IPS-20b (cell line): Measurements from ENCODE around the gene API5.

Experiments
- H3K27ac ChIP-seq: one replicate; pipeline ENCODE4 v1.5.1; 2013; ENCODE audit warnings: low read length
- H3K27me3 ChIP-seq: 2 replicates; pipeline ENCODE4 v1.6.1; 2013; ENCODE audit warnings: mild to moderate bottlenecking, low read length, inconsistent platforms; ENCODE audit not compliant: insufficient read depth
- H3K36me3 ChIP-seq: 2 replicates; pipeline ENCODE4 v1.6.1; 2013; ENCODE audit warnings: low read depth, mild to moderate bottlenecking, inconsistent platforms, low read length, moderate library complexity; ENCODE audit not compliant: insufficient read depth
- H3K4me1 ChIP-seq: 2 replicates; pipeline ENCODE4 v1.6.1; 2013; ENCODE audit warnings: mild to moderate bottlenecking, control low read depth, inconsistent platforms, low read length, moderate library complexity; ENCODE audit not compliant: insufficient read depth
- H3K4me3 ChIP-seq: 2 replicates; pipeline ENCODE4 v1.5.1; 2013; ENCODE audit warnings: mild to moderate bottlenecking, low read length, inconsistent platforms
- H3K9ac ChIP-seq: 2 replicates; pipeline ENCODE4 v1.6.1; 2013; ENCODE audit warnings: low read depth, mild to moderate bottlenecking, inconsistent platforms, low read length, moderate library complexity
- H3K9me3 ChIP-seq: 2 replicates; pipeline ENCODE4 v1.6.1; 2013; ENCODE audit warnings: mild to moderate bottlenecking, low read depth, low read length, inconsistent platforms; ENCODE audit not compliant: insufficient read depth

The API5 gene

GRCh38 chr11:43311791-43312607, at the start of gene API5:
Gene API5, plus strand, starts transcription at chr11:43311996. Its CDS starts 132 bp downstream, at chr11:43312128.
- Histone ChIP-seq H3K4me1 (peaks cover 4% of the 10 kb centered on the region; the same call in 1 of the 2 replicates), H3K36me3 (peaks cover 6% of the 10 kb centered on the region; the same call in 1 of the 2 replicates), H3K9ac (peak within 1 kb of the TSS; percentile 99), H3K27me3 (no peaks in the 10 kb centered on the region), H3K27ac (no peak within 1 kb of the TSS), H3K4me3 (peak within 1 kb of the TSS; percentile 100), H3K9me3 (no peaks in the 10 kb centered on the region)

GRCh38 chr11:43267856-43268580, 43.8 kb upstream of the API5 start:
- Histone ChIP-seq H3K4me1 (no peaks in the 10 kb centered on the region; the same call in 1 of the 2 replicates), H3K9me3 (no peaks in the 10 kb centered on the region), H3K9ac (no peak overlapping the region), H3K27ac (no peak overlapping the region), H3K4me3 (no peak overlapping the region), H3K36me3 (no peaks in the 10 kb centered on the region), H3K27me3 (no peaks in the 10 kb centered on the region)

GRCh38 chr11:43268786-43269185, 43.0 kb upstream of the API5 start:
- H3K36me3 ChIP-seq, result no peaks in the 10 kb centered on the region
- H3K27ac ChIP-seq, result no peak overlapping the region
- no peaks in the 10 kb centered on the region; the same call in 1 of the 2 replicates for H3K4me1 ChIP-seq
- H3K4me3 ChIP-seq, result peak overlapping the region; percentile 3; the same call in 1 of the 2 replicates
- no peak overlapping the region for H3K9ac ChIP-seq
- H3K9me3 ChIP-seq, result peaks cover 3% of the 10 kb centered on the region; the same call in 1 of the 2 replicates
- H3K27me3 ChIP-seq, result no peaks in the 10 kb centered on the region

- no peak overlapping the region for H3K27ac ChIP-seq
- peak overlapping the region; percentile 3; the same call in 1 of the 2 replicates for H3K4me3 ChIP-seq
- H3K9me3 ChIP-seq, result peaks cover 5% of the 10 kb centered on the region; the same call in 1 of the 2 replicates
- H3K27me3 ChIP-seq, result no peaks in the 10 kb centered on the region
- H3K36me3 ChIP-seq, result no peaks in the 10 kb centered on the region
- H3K4me1 ChIP-seq, result no peaks in the 10 kb centered on the region; the same call in 1 of the 2 replicates
- no peak overlapping the region for H3K9ac ChIP-seq
These were observed 42.4 kb upstream of the API5 start for GRCh38 chr11:43269254-43269918.

- Histone ChIP-seq H3K9ac (no peak overlapping the region), H3K4me1 (no peaks in the 10 kb centered on the region; the same call in 1 of the 2 replicates), H3K9me3 (peaks cover 10% of the 10 kb centered on the region), H3K27ac (no peak overlapping the region), H3K36me3 (no peaks in the 10 kb centered on the region), H3K4me3 (no peak overlapping the region), H3K27me3 (no peaks in the 10 kb centered on the region)
These were observed 41.3 kb upstream of the API5 start for GRCh38 chr11:43270468-43270867.

GRCh38 chr11:43278193-43278956, 33.4 kb upstream of the API5 start:
- H3K9ac ChIP-seq, result no peak overlapping the region
- H3K4me3 ChIP-seq, result no peak overlapping the region
- peaks cover 5% of the 10 kb centered on the region; the same call in 1 of the 2 replicates for H3K4me1 ChIP-seq
- H3K36me3 ChIP-seq, result no peaks in the 10 kb centered on the region
- no peak overlapping the region for H3K27ac ChIP-seq
- H3K9me3 ChIP-seq, result peaks cover 17% of the 10 kb centered on the region
- no peaks in the 10 kb centered on the region for H3K27me3 ChIP-seq

- Histone ChIP-seq H3K4me1 (peaks cover 5% of the 10 kb centered on the region), H3K27me3 (no peaks in the 10 kb centered on the region), H3K9ac (no peak overlapping the region), H3K4me3 (no peak overlapping the region), H3K36me3 (no peaks in the 10 kb centered on the region), H3K9me3 (no peaks in the 10 kb centered on the region), H3K27ac (no peak overlapping the region)
These were observed 29.0 kb upstream of the API5 start for GRCh38 chr11:43282607-43283440.

- Histone ChIP-seq H3K4me1 (peaks cover 4% of the 10 kb centered on the region), H3K36me3 (no peaks in the 10 kb centered on the region), H3K27me3 (no peaks in the 10 kb centered on the region), H3K9me3 (no peaks in the 10 kb centered on the region), H3K9ac (no peak overlapping the region), H3K4me3 (no peak overlapping the region), H3K27ac (no peak overlapping the region)
These were observed 26.0 kb upstream of the API5 start for GRCh38 chr11:43285826-43286225.

GRCh38 chr11:43289368-43289767, 22.4 kb upstream of the API5 start:
- H3K27ac ChIP-seq, result no peak overlapping the region
- no peaks in the 10 kb centered on the region for H3K36me3 ChIP-seq
- H3K27me3 ChIP-seq, result no peaks in the 10 kb centered on the region
- no peak overlapping the region for H3K4me3 ChIP-seq
- H3K9me3 ChIP-seq, result peaks cover 8% of the 10 kb centered on the region; the same call in 1 of the 2 replicates
- no peak overlapping the region for H3K9ac ChIP-seq
- peaks cover 4% of the 10 kb centered on the region for H3K4me1 ChIP-seq

- peaks cover 22% of the 10 kb centered on the region; the same call in 1 of the 2 replicates for H3K9me3 ChIP-seq
- H3K27ac ChIP-seq, result no peak overlapping the region
- H3K9ac ChIP-seq, result no peak overlapping the region
- H3K4me3 ChIP-seq, result no peak overlapping the region
- H3K27me3 ChIP-seq, result no peaks in the 10 kb centered on the region
- H3K36me3 ChIP-seq, result no peaks in the 10 kb centered on the region
- no peaks in the 10 kb centered on the region for H3K4me1 ChIP-seq
These were observed 13.4 kb upstream of the API5 start for GRCh38 chr11:43298397-43298796.
